HCT116 (cell line): ENCODE measurements around the gene KRT86. TPM values are rescaled to one million over a fixed set of nuclear protein-coding genes. Genes with fewer than 3 reads are reported as not detected.

Source experiments
- ATAC-seq: fragments of 200-7000 bp; cut with Tn5 transposase; 2 replicates; pipeline ENCODE4 v1.9.1; 2020; ENCODE audit warnings: mild to moderate bottlenecking, moderate library complexity
- BruUV-seq: library from RNA; stranded (reverse); fragments of 400-500 nt; replicated peaks from 2 replicates; lab custom pipeline; 2021; lab: Mats Ljungman, UMichigan
- CTCF ChIA-PET: fragments of 300-600 bp; sonication (Branson Sonifier 250); formaldehyde crosslinking; loops from one replicate; lab custom pipeline; 2021; ENCODE audit warnings: antibody characterized with exemption; lab: Charles Lee
- POLR2A ChIA-PET: fragments of 300-600, 350-600 bp; sonication (Branson Sonifier 250); formaldehyde crosslinking; loops from one replicate; lab custom pipeline; 2021; ENCODE audit warnings: antibody characterized with exemption; lab: Charles Lee
- RAD21 ChIA-PET, 2 experiments: fragments of 300-600 bp; sonication (Branson Sonifier 250); formaldehyde crosslinking; loops; one replicate each; lab custom pipeline; 2023; ENCODE audit warnings: low total read pairs in 2 of 2; ENCODE audit not compliant: uncharacterized antibody in 2 of 2, unreplicated experiment in 2 of 2, low non-redundant PET in 1 of 2; lab: Charles Lee
- DNase-seq: peaks from one replicate; pipeline ENCODE4 v3.0.0-alpha.2; 2010; ENCODE audit warnings: low read depth, low spot score
- H2AFZ ChIP-seq: fragments of 200-600 bp; shearing (Covaris generic), sonication (generic); 2 replicates; pipeline ENCODE4 v1.6.1; 2017; ENCODE audit warnings: low read depth, mixed run types, mixed read lengths, antibody characterized with exemption, low read length; ENCODE audit not compliant: poor library complexity, severe bottlenecking
- H3K27ac ChIP-seq: 2 replicates; pipeline ENCODE4 v1.5.1; 2012; ENCODE audit warnings: low read depth, low read length
- H3K27me3 ChIP-seq: fragments of 200-600 bp; sonication (generic); 2 replicates; pipeline ENCODE4 v1.6.1; 2016; ENCODE audit warnings: mixed run types, low read length, mixed read lengths; ENCODE audit not compliant: insufficient read depth
- H3K36me3 ChIP-seq, 2 experiments: fragments of 200-500 bp in 1 of 2; fragments of 200-600 bp in 1 of 2; sonication (Bioruptor generic) in 1 of 2; sonication (generic) in 1 of 2; 2 replicates each; pipeline versions ENCODE4 v1.5.1 to v1.6.1; 2014 to 2016; ENCODE audit warnings: low read length in 2 of 2, inconsistent platforms in 1 of 2, mixed read lengths in 1 of 2, mixed run types in 1 of 2; ENCODE audit not compliant: insufficient read depth in 2 of 2, control insufficient read depth in 1 of 2
- H3K4me1 ChIP-seq, 2 experiments: fragments of 200-600 bp in 1 of 2; sonication (generic) in 1 of 2; 2 replicates each; pipeline versions ENCODE4 v1.5.1 to v1.6.1; 2012 to 2017; ENCODE audit warnings: low read length in 2 of 2, inconsistent platforms in 1 of 2, mild to moderate bottlenecking in 1 of 2, mixed read lengths in 1 of 2, mixed run types in 1 of 2, moderate library complexity in 1 of 2; ENCODE audit not compliant: insufficient read depth in 2 of 2, control insufficient read depth in 1 of 2
- H3K4me2 ChIP-seq: fragments of 200-600 bp; sonication (generic); 2 replicates; pipeline ENCODE4 v1.6.1; 2017; ENCODE audit warnings: mixed run types, low read length, mixed read lengths
- H3K4me3 ChIP-seq, 2 experiments: fragments of 200-600 bp in 1 of 2; sonication (generic) in 1 of 2; replicated peaks in 1 of 2; 2 replicates each; pipeline ENCODE4 v1.5.1; 2011 to 2016; ENCODE audit warnings: low read length in 2 of 2, control low read depth in 1 of 2, low read depth in 1 of 2, mild to moderate bottlenecking in 1 of 2, mixed read lengths in 1 of 2, mixed run types in 1 of 2
- H3K79me2 ChIP-seq: fragments of 200-600 bp; sonication (generic); 2 replicates; pipeline ENCODE4 v1.6.1; 2017; ENCODE audit warnings: mild to moderate bottlenecking, mixed run types, low read length, moderate library complexity, mixed read lengths; ENCODE audit not compliant: insufficient read depth
- H3K9ac ChIP-seq: fragments of 200-600 bp; sonication (generic); 2 replicates; pipeline ENCODE4 v1.6.1; 2016; ENCODE audit warnings: low read length, mixed read lengths
- H3K9me2 ChIP-seq: fragments of 200-600 bp; sonication (generic), shearing (Covaris generic); 2 replicates; pipeline ENCODE4 v1.6.1; 2017; ENCODE audit warnings: mixed run types, mild to moderate bottlenecking, moderate library complexity; ENCODE audit not compliant: insufficient read depth
- H3K9me3 ChIP-seq, 2 experiments: fragments of 200-500 bp in 1 of 2; fragments of 200-600 bp in 1 of 2; sonication (Bioruptor generic) in 1 of 2; sonication (generic) in 1 of 2; 2 replicates each; pipeline ENCODE4 v1.6.1; 2014 to 2017; ENCODE audit warnings: low read length in 2 of 2, mixed read lengths in 2 of 2, inconsistent platforms in 1 of 2, low read depth in 1 of 2, mild to moderate bottlenecking in 1 of 2, mixed run types in 1 of 2, moderate library complexity in 1 of 2; ENCODE audit not compliant: control insufficient read depth in 1 of 2, insufficient read depth in 1 of 2
- H4K20me1 ChIP-seq: fragments of 200-600 bp; sonication (generic), shearing (Covaris generic); 2 replicates; pipeline ENCODE4 v1.6.1; 2017; ENCODE audit warnings: mixed run types, mild to moderate bottlenecking, moderate library complexity; ENCODE audit not compliant: insufficient read depth
- CBX3 ChIP-seq: IDR thresholded peaks from 2 replicates; pipeline ENCODE4 v1.6.1; 2012; ENCODE audit warnings: low read depth
- EZH2 ChIP-seq: fragments of 200-600 bp; sonication (generic); IDR thresholded peaks from 2 replicates; pipeline ENCODE4 v1.6.1; 2017; ENCODE audit warnings: antibody characterized with exemption, mixed run types
- EZH2phosphoT487 ChIP-seq: fragments of 200-600 bp; IDR thresholded peaks from 2 replicates; pipeline ENCODE4 v1.6.1; 2018; ENCODE audit warnings: antibody characterized with exemption, borderline replicate concordance
- SIN3A ChIP-seq: IDR thresholded peaks from 2 replicates; pipeline ENCODE4 v1.6.1; 2012; ENCODE audit warnings: low read depth
- SP1 ChIP-seq: IDR thresholded peaks from 2 replicates; pipeline ENCODE4 v1.6.1; 2012; ENCODE audit warnings: low read depth
- TCF7L2 ChIP-seq: IDR thresholded peaks from 2 replicates; pipeline ENCODE4 v1.7.0; 2011; ENCODE audit warnings: borderline replicate concordance, inconsistent platforms; ENCODE audit not compliant: insufficient read depth, insufficient read length; ENCODE audit errors: extremely low read depth
- ZBTB33 ChIP-seq: IDR thresholded peaks from 2 replicates; pipeline ENCODE4 v1.6.1; 2011; ENCODE audit warnings: mild to moderate bottlenecking, low read length, moderate library complexity; ENCODE audit not compliant: insufficient replicate concordance; ENCODE audit errors: extremely low read depth
- ZFX ChIP-seq: fragments of 450-650 bp; IDR thresholded peaks from 2 replicates; pipeline ENCODE4 v1.6.1; 2017
- intact Hi-C: fragments of 100-400 bp; cut with micrococcal nuclease; formaldehyde crosslinking; loops from 2 replicates; pipeline ENCODE4 v1.10.0; 2022
- total RNA-seq: library from RNA; stranded (reverse); gene quantifications from one replicate; pipeline ENCODE4 v1.2.1, GENCODE V29; 2021; ENCODE audit not compliant: unreplicated experiment
- TF ChIP-seq, protein P1 (sequence below): IDR thresholded peaks from 2 replicates; pipeline ENCODE4 v1.6.1; 2012; ENCODE audit warnings: low read depth
- TF ChIP-seq, protein P2 (sequence below): IDR thresholded peaks from 2 replicates; pipeline ENCODE4 v1.6.1; 2012

KRT86 gene
- total RNA-seq, 1 experiment from 2014 or later, result 1.5 TPM

DNA sequence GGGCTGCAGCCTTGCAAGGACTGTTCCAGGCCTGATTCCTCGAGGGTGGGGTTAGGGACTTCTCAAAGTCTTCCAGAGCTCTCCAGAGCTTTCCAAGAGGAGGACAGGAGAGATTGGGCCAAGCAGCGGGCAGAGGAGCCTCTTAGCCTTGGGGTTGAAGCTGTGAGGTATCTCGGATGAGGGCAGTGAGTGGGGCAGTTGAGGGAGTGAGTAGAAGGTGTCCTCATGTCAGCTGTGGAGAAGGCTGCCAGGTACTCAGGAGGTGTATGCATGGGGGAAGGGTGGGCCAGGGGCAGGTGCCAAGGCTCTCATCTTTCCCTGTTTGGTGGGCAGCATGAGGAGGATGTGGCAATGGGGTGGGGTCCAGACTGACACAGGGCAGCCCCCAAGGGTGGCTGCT is 39.0 kb downstream of the KRT86 start:
- no TSS peak for BruUV-seq
- Histone ChIP-seq H4K20me1 (no peaks in the 10 kb centered on the region), H3K9me2 (no peaks in the 10 kb centered on the region), H3K4me3 (no peak overlapping the region), H2AFZ (no peak overlapping the region), H3K4me2 (no peak overlapping the region), H3K9me3 (no peaks in the 10 kb centered on the region), H3K79me2 (no peaks in the 10 kb centered on the region), H3K27ac (no peak overlapping the region), H3K27me3 (no peaks in the 10 kb centered on the region)
- POLR2A ChIA-PET, result no interaction called here
- intact Hi-C loops, result no loop called here
- ATAC-seq, result no peak
- no peak for TF ChIP-seq ZFX
- TF ChIP-seq EZH2phosphoT487, result no peak
- no peak for TF ChIP-seq EZH2
- TF ChIP-seq, protein P1, sequence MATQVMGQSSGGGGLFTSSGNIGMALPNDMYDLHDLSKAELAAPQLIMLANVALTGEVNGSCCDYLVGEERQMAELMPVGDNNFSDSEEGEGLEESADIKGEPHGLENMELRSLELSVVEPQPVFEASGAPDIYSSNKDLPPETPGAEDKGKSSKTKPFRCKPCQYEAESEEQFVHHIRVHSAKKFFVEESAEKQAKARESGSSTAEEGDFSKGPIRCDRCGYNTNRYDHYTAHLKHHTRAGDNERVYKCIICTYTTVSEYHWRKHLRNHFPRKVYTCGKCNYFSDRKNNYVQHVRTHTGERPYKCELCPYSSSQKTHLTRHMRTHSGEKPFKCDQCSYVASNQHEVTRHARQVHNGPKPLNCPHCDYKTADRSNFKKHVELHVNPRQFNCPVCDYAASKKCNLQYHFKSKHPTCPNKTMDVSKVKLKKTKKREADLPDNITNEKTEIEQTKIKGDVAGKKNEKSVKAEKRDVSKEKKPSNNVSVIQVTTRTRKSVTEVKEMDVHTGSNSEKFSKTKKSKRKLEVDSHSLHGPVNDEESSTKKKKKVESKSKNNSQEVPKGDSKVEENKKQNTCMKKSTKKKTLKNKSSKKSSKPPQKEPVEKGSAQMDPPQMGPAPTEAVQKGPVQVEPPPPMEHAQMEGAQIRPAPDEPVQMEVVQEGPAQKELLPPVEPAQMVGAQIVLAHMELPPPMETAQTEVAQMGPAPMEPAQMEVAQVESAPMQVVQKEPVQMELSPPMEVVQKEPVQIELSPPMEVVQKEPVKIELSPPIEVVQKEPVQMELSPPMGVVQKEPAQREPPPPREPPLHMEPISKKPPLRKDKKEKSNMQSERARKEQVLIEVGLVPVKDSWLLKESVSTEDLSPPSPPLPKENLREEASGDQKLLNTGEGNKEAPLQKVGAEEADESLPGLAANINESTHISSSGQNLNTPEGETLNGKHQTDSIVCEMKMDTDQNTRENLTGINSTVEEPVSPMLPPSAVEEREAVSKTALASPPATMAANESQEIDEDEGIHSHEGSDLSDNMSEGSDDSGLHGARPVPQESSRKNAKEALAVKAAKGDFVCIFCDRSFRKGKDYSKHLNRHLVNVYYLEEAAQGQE, result no peak
- no peak for TF ChIP-seq ZBTB33
- TF ChIP-seq CBX3, result no peak
- TF ChIP-seq, protein P2, sequence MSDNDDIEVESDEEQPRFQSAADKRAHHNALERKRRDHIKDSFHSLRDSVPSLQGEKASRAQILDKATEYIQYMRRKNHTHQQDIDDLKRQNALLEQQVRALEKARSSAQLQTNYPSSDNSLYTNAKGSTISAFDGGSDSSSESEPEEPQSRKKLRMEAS, result no peak
- TF ChIP-seq TCF7L2, result no peak
- TF ChIP-seq SP1, result no peak
- TF ChIP-seq SIN3A, result no peak
- TF ChIP-seq, all 23 proteins: peak for 0
- ChIA-PET RAD21 (no interaction called here), CTCF (interaction anchor here (1.3 kb wide), 1 partner anchor 14 kb away, joined by 6 read pairs; no protein-coding TSS in a partner anchor)
- no peak for DNase-seq
- Histone ChIP-seq H3K4me1 (peaks cover 5 to 18% of the 10 kb centered on the region in 2 experiments; a peak in 3 of 4 replicates), H3K9ac (no peak overlapping the region), H3K36me3 (no peaks in the 10 kb centered on the region)
